H9 (cell line): Measurements from ENCODE around the gene KBTBD12. TPM values are rescaled to one million over a fixed set of nuclear protein-coding genes. Genes with fewer than 3 reads are reported as not detected.

Experiments
- DNase-seq: peaks from one replicate; pipeline ENCODE4 v3.0.0-alpha.2; 2017
- H2AFZ ChIP-seq: one replicate; pipeline ENCODE4 v1.6.1; 2013; ENCODE audit warnings: mild to moderate bottlenecking, low read length, control low read depth, moderate library complexity
- H2AK5ac ChIP-seq: 2 replicates; pipeline ENCODE4 v1.6.1; 2013; ENCODE audit warnings: low read length, control low read depth, mixed read lengths; ENCODE audit not compliant: insufficient read length
- H2BK120ac ChIP-seq: one replicate; pipeline ENCODE4 v1.6.1; 2013; ENCODE audit warnings: low read depth, mild to moderate bottlenecking, low read length, control low read depth, inconsistent platforms; ENCODE audit not compliant: poor library complexity, severe bottlenecking
- H2BK12ac ChIP-seq: 2 replicates; pipeline ENCODE4 v1.6.1; 2013; ENCODE audit warnings: low read length, control low read depth, mixed read lengths, low read depth; ENCODE audit not compliant: insufficient read length
- H2BK15ac ChIP-seq: 2 replicates; pipeline ENCODE4 v1.6.1; 2013; ENCODE audit warnings: low read depth, low read length, control low read depth
- H2BK20ac ChIP-seq: one replicate; pipeline ENCODE4 v1.6.1; 2013; ENCODE audit warnings: low read depth, mild to moderate bottlenecking, low read length, control low read depth, inconsistent platforms; ENCODE audit not compliant: poor library complexity, severe bottlenecking
- H2BK5ac ChIP-seq: 2 replicates; pipeline ENCODE4 v1.6.1; 2013; ENCODE audit warnings: low read length, control low read depth, mixed read lengths; ENCODE audit not compliant: insufficient read length
- H3K14ac ChIP-seq: 2 replicates; pipeline ENCODE4 v1.6.1; 2013; ENCODE audit warnings: low read length, control low read depth; ENCODE audit not compliant: insufficient read depth
- H3K18ac ChIP-seq: 2 replicates; pipeline ENCODE4 v1.6.1; 2013; ENCODE audit warnings: low read depth, mild to moderate bottlenecking, mixed read lengths, low read length, control low read depth; ENCODE audit not compliant: insufficient read length
- H3K23ac ChIP-seq: 2 replicates; pipeline ENCODE4 v1.6.1; 2013; ENCODE audit warnings: low read length, control low read depth, mixed read lengths, low read depth; ENCODE audit not compliant: insufficient read length
- H3K23me2 ChIP-seq: 2 replicates; pipeline ENCODE4 v1.6.1; 2013; ENCODE audit warnings: low read depth, mild to moderate bottlenecking, mixed read lengths, low read length, control low read depth; ENCODE audit not compliant: insufficient read length, poor library complexity, severe bottlenecking
- H3K27ac ChIP-seq: 2 replicates; pipeline ENCODE4 v1.5.1; 2013; ENCODE audit warnings: low read length, control low read depth, mixed read lengths, low read depth; ENCODE audit not compliant: insufficient read length
- H3K27me3 ChIP-seq: 2 replicates; pipeline ENCODE4 v1.6.1; 2013; ENCODE audit warnings: low read length, control low read depth, inconsistent platforms; ENCODE audit not compliant: insufficient read depth
- H3K4ac ChIP-seq: 2 replicates; pipeline ENCODE4 v1.6.1; 2013; ENCODE audit warnings: low read depth, mild to moderate bottlenecking, control low read depth, inconsistent platforms, low read length, moderate library complexity
- H3K4me1 ChIP-seq: 2 replicates; pipeline ENCODE4 v1.6.1; 2013; ENCODE audit warnings: low read length, control low read depth, inconsistent platforms; ENCODE audit not compliant: insufficient read depth
- H3K4me2 ChIP-seq: 2 replicates; pipeline ENCODE4 v1.6.1; 2013; ENCODE audit warnings: low read length, control low read depth, mixed read lengths; ENCODE audit not compliant: insufficient read length, insufficient read depth
- H3K56ac ChIP-seq: 2 replicates; pipeline ENCODE4 v1.6.1; 2013; ENCODE audit warnings: low read depth, mild to moderate bottlenecking, mixed read lengths, low read length, control low read depth; ENCODE audit not compliant: insufficient read length
- H3K79me1 ChIP-seq: 2 replicates; pipeline ENCODE4 v1.6.1; 2013; ENCODE audit warnings: low read depth, mild to moderate bottlenecking, moderate library complexity, low read length, control low read depth, inconsistent platforms; ENCODE audit not compliant: insufficient read depth, poor library complexity, severe bottlenecking
- H3K79me2 ChIP-seq: 2 replicates; pipeline ENCODE4 v1.6.1; 2013; ENCODE audit warnings: low read length, control low read depth, inconsistent platforms; ENCODE audit not compliant: insufficient read depth
- H3K9ac ChIP-seq: 2 replicates; pipeline ENCODE4 v1.6.1; 2013; ENCODE audit warnings: low read length, control low read depth, mixed read lengths; ENCODE audit not compliant: insufficient read length; ENCODE audit errors: extremely low read depth
- H3K9me3 ChIP-seq: one replicate; pipeline ENCODE4 v1.6.1; 2013; ENCODE audit warnings: low read depth, low read length, inconsistent platforms; ENCODE audit not compliant: control insufficient read depth
- H3T11ph ChIP-seq: one replicate; pipeline ENCODE4 v1.6.1; 2013; ENCODE audit warnings: mild to moderate bottlenecking, low read length, control low read depth, inconsistent platforms
- H4K20me1 ChIP-seq: one replicate; pipeline ENCODE4 v1.6.1; 2013; ENCODE audit not compliant: control insufficient read depth, insufficient read length, insufficient read depth
- H4K5ac ChIP-seq: 2 replicates; pipeline ENCODE4 v1.6.1; 2013; ENCODE audit warnings: low read depth, mild to moderate bottlenecking, mixed read lengths, low read length, control low read depth; ENCODE audit not compliant: insufficient read length
- H4K8ac ChIP-seq: replicated peaks from 2 replicates; pipeline ENCODE4 v1.6.1; 2013; ENCODE audit warnings: low read length, control low read depth, mixed read lengths, low read depth; ENCODE audit not compliant: insufficient read length
- H4K91ac ChIP-seq: 2 replicates; pipeline ENCODE4 v1.6.1; 2013; ENCODE audit warnings: low read depth, mild to moderate bottlenecking, moderate library complexity, mixed read lengths, low read length, control low read depth; ENCODE audit not compliant: insufficient read length
- H3K27ac Mint-ChIP-seq, 3 experiments: 2 replicates in 2 of 3; 3 replicates in 1 of 3; pipeline ENCODE4 v1.8.0; 2020 to 2021; ENCODE audit warnings: mixed read lengths in 3 of 3, mild to moderate bottlenecking in 1 of 3, moderate library complexity in 1 of 3
- H3K27me3 Mint-ChIP-seq: 2 replicates; pipeline ENCODE4 v1.8.0; 2021; ENCODE audit warnings: low read depth, mild to moderate bottlenecking, moderate library complexity, mixed read lengths
- H3K36me3 Mint-ChIP-seq, 3 experiments: 2 replicates in 2 of 3; 3 replicates in 1 of 3; pipeline ENCODE4 v1.8.0; 2020 to 2021; ENCODE audit warnings: low read depth in 3 of 3, mixed read lengths in 3 of 3; ENCODE audit not compliant: insufficient read depth in 1 of 3
- H3K4me1 Mint-ChIP-seq, 2 experiments: 2 replicates each; pipeline ENCODE4 v1.8.0; 2020; ENCODE audit warnings: mixed read lengths in 2 of 2
- H3K4me3 Mint-ChIP-seq, 2 experiments: 2 replicates in 1 of 2; 3 replicates in 1 of 2; pipeline ENCODE4 v1.8.0; 2020 to 2021; ENCODE audit warnings: mild to moderate bottlenecking in 2 of 2, mixed read lengths in 2 of 2, moderate library complexity in 1 of 2
- H3K9me3 Mint-ChIP-seq, 2 experiments: 2 replicates in 1 of 2; 3 replicates in 1 of 2; pipeline ENCODE4 v1.8.0; 2020; ENCODE audit warnings: mild to moderate bottlenecking in 2 of 2, mixed read lengths in 2 of 2, moderate library complexity in 1 of 2
- CTCF ChIP-seq: fragments of 200-600 bp; sonication (generic); conservative IDR thresholded peaks from 3 replicates; pipeline ENCODE4 v1.8.0; 2021; ENCODE audit warnings: antibody characterized with exemption, mild to moderate bottlenecking
- WGBS: extraction: QIAGEN DNeasy Blood & Tissue Kit; methylation state at CpG from one replicate; pipeline ENCODE4 v1.1.7; 2013; ENCODE audit warnings: missing lambda C conversion rate, low lambda C conversion rate, mixed read lengths; ENCODE audit not compliant: insufficient read length; ENCODE audit errors: extremely low coverage; 5-methylcytosine and 5-hydroxymethylcytosine counted together
- total RNA-seq: library from RNA; stranded (reverse); gene quantifications from 2 replicates; pipeline ENCODE4 v1.2.1, GENCODE V29; 2021

Gene KBTBD12
- total RNA-seq, 1 experiment from 2014 or later = not detected

- Histone ChIP-seq H2BK20ac (no peak overlapping the region), H2BK5ac (no peak overlapping the region), H3T11ph (no peak overlapping the region), H3K79me1 (no peaks in the 10 kb centered on the region), H4K20me1 (no peaks in the 10 kb centered on the region), H3K79me2 (no peaks in the 10 kb centered on the region), H4K5ac (no peak overlapping the region), H3K9me3 (no peaks in the 10 kb centered on the region), H3K27ac (no peak overlapping the region), H4K91ac (no peak overlapping the region), H3K56ac (no peak overlapping the region), H2AK5ac (no peak overlapping the region), H3K9ac (no peak overlapping the region), H2BK12ac (no peak overlapping the region), H2BK120ac (no peak overlapping the region), H3K4me1 (no peaks in the 10 kb centered on the region), H3K4ac (no peak overlapping the region), H3K4me2 (no peak overlapping the region), H3K14ac (no peak overlapping the region), H4K8ac (no peak overlapping the region), H3K18ac (no peak overlapping the region), H2AFZ (no peak overlapping the region), H3K27me3 (no peaks in the 10 kb centered on the region), H2BK15ac (no peak overlapping the region), H3K23me2 (no peaks in the 10 kb centered on the region), H3K23ac (no peak overlapping the region)
- H3K9me3 Mint-ChIP-seq = no peaks in the 10 kb centered on the region
- no CpG with 5 or more reads among the region's 11 CpGs for WGBS
- H3K27ac Mint-ChIP-seq = no peak overlapping the region
- H3K36me3 Mint-ChIP-seq = no peaks in the 10 kb centered on the region; a peak in 1 of 7 replicates
- H3K4me3 Mint-ChIP-seq = no peak overlapping the region
- peaks cover 63% of the 10 kb centered on the region for H3K27me3 Mint-ChIP-seq
- TF ChIP-seq CTCF = no peak
- DNase-seq = no peak
- H3K4me1 Mint-ChIP-seq = peaks cover 4 to 7% of the 10 kb centered on the region in 2 experiments; a peak in 3 of 4 replicates
Measured at GRCh38 chr3:127988770-127989557, 73.9 kb downstream of the KBTBD12 start.
